GM12872 (cell line): ENCODE measurements around the gene GXYLT2.

Experiments
- CTCF ChIP-seq: IDR thresholded peaks from 3 replicates; pipeline ENCODE4 v1.5.1; 2011; ENCODE audit warnings: low read depth, mild to moderate bottlenecking, low read length, moderate library complexity; ENCODE audit not compliant: insufficient read depth

The GXYLT2 gene

GRCh38 chr3:72887705-72888545 lies at the start of gene GXYLT2:
Gene GXYLT2, plus strand, starts transcription at chr3:72888046. Its CDS starts 188 bp downstream, at chr3:72888234.
- no peak for TF ChIP-seq CTCF

GRCh38 chr3:72839057-72839456 lies 48.8 kb upstream of the GXYLT2 start:
- no peak for TF ChIP-seq CTCF

GRCh38 chr3:72844436-72844993 lies 43.3 kb upstream of the GXYLT2 start:
- TF ChIP-seq CTCF, result no peak

GRCh38 chr3:72846166-72846565 lies 41.7 kb upstream of the GXYLT2 start:
- TF ChIP-seq CTCF, result no peak

GRCh38 chr3:72847282-72847681 lies 40.6 kb upstream of the GXYLT2 start:
- no peak for TF ChIP-seq CTCF

GRCh38 chr3:72847751-72848702 lies 39.8 kb upstream of the GXYLT2 start, which contains the start of gene SHQ1:
Gene SHQ1, minus strand, starts transcription at chr3:72848445. Its CDS starts 105 bp downstream, at chr3:72848340.
- no peak for TF ChIP-seq CTCF

- TF ChIP-seq CTCF, result no peak
Observed at GRCh38 chr3:72848703-72849081, 39.2 kb upstream of the GXYLT2 start.
